OCI-LY1 (cell line): ENCODE data around the gene ADPGK.

Source experiments
- EZH2 ChIP-seq: fragments of 200-600 bp; sonication (generic), shearing (Covaris generic); IDR thresholded peaks from 2 replicates; pipeline ENCODE4 v1.8.0; 2017; ENCODE audit warnings: borderline replicate concordance, mixed run types, mild to moderate bottlenecking, antibody characterized with exemption, low read length, moderate library complexity, mixed read lengths
- TF ChIP-seq, protein P1 (sequence below): fragments of 200-600 bp; sonication (generic), shearing (Covaris generic); IDR thresholded peaks from 2 replicates; pipeline ENCODE4 v1.5.1; 2017; ENCODE audit warnings: mild to moderate bottlenecking, antibody characterized with exemption, low read length, moderate library complexity, mixed read lengths

GRCh38 chr15:72818632-72819031 is 35.1 kb upstream of the ADPGK start:
- no peak for TF ChIP-seq EZH2
- TF ChIP-seq, protein P1, sequence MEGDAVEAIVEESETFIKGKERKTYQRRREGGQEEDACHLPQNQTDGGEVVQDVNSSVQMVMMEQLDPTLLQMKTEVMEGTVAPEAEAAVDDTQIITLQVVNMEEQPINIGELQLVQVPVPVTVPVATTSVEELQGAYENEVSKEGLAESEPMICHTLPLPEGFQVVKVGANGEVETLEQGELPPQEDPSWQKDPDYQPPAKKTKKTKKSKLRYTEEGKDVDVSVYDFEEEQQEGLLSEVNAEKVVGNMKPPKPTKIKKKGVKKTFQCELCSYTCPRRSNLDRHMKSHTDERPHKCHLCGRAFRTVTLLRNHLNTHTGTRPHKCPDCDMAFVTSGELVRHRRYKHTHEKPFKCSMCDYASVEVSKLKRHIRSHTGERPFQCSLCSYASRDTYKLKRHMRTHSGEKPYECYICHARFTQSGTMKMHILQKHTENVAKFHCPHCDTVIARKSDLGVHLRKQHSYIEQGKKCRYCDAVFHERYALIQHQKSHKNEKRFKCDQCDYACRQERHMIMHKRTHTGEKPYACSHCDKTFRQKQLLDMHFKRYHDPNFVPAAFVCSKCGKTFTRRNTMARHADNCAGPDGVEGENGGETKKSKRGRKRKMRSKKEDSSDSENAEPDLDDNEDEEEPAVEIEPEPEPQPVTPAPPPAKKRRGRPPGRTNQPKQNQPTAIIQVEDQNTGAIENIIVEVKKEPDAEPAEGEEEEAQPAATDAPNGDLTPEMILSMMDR: no peak
